ENCODE results near the gene RPRD1A.
A peak's percentile ranks its signal among the peaks of the same experiment; 100 is the strongest.

Gene RPRD1A

DNA sequence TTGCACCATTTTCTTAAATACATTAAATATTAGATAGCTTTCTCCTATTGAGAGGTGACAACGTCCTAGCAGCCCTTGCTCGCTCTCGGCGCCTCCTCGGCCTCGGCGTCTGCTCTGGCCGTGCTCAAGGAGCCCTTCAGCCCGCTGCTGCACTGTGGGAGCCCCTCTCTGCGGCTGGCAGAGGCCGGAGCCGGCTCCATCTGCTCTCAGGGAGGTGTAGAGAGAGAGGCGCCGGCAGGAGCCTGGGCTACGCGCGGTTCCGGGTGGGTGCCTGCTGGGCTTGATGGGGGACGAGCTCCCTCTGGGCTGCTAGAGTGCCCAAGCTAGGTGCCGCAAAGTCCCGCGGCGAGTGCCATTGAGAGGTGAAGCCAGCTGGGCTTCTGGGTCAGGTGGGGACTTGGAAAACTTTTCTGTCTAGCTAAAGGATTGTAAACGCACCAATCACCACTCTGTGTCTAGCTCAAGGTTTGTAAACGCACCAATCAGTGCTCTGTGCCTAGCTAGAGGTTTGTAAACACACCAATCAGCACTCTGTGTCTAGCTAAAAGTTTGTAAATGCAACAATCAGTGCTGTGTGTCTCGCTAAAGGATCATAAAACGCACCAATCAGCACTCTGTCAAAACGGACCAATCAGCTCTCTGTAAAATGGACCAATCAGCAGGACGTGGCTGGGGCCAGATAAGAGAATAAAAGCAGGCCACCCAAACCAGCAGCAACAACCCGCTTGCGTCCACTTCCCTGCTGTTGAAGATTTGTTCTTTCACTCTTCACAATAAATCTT lies 3.1 kb downstream of the RPRD1A start:
- FAIRE-seq (no peak), DNase-seq (ENCODE audit: insufficient read length, low spot score) (no peak)
- TF ChIP-seq PAX5 (IDR thresholded peaks at IDR 0.05; ENCODE audit: insufficient read depth, low read length, severe bottlenecking) = no peak
- TF ChIP-seq POLR2A (IDR thresholded peaks at IDR 0.05; ENCODE audit: low read depth, low read length) = no peak
- TF ChIP-seq SPI1 (IDR thresholded peaks at IDR 0.05; ENCODE audit: low read depth, low read length) = no peak
- no peak for TF ChIP-seq TAF1 (IDR thresholded peaks at IDR 0.05; ENCODE audit: low read depth, low read length)
- no peak for TF ChIP-seq POU2F2 (IDR thresholded peaks at IDR 0.05; ENCODE audit: low read depth, low read length)
- no peak for TF ChIP-seq POLR2AphosphoS5 (IDR thresholded peaks at IDR 0.05; ENCODE audit: low read depth, low read length)

DNA sequence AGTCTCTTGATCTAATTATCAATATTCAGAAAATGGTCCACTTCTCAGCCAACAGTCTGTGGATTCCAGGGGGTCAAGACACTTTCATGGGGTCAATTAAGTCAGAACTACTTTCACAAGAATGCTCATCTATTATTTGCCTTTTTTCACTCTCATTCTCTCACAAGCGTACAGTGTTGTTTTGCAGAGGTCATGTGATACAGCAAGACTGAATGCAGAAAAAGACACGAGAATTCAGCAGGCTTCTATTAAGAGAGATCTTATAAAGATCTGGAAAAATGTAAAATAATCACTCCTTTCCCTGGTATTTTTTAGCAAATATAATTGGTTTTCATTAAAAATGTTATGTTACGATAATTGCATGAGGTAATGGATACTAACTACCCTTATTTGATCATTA lies 8.7 kb downstream of the RPRD1A start:
- TF ChIP-seq POLR2AphosphoS5 (IDR thresholded peaks at IDR 0.05; ENCODE audit: low read depth, low read length) = no peak
- TF ChIP-seq POLR2A (IDR thresholded peaks at IDR 0.05; ENCODE audit: low read depth, low read length) = no peak
- no peak for TF ChIP-seq SPI1 (IDR thresholded peaks at IDR 0.05; ENCODE audit: low read depth, low read length)
- no peak for TF ChIP-seq PAX5 (IDR thresholded peaks at IDR 0.05; ENCODE audit: insufficient read depth, low read length, severe bottlenecking)
- no peak for TF ChIP-seq TAF1 (IDR thresholded peaks at IDR 0.05; ENCODE audit: low read depth, low read length)
- no peak for TF ChIP-seq POU2F2 (IDR thresholded peaks at IDR 0.05; ENCODE audit: low read depth, low read length)
- FAIRE-seq = no peak
- DNase-seq (ENCODE audit: insufficient read length, low spot score) = no peak

DNA sequence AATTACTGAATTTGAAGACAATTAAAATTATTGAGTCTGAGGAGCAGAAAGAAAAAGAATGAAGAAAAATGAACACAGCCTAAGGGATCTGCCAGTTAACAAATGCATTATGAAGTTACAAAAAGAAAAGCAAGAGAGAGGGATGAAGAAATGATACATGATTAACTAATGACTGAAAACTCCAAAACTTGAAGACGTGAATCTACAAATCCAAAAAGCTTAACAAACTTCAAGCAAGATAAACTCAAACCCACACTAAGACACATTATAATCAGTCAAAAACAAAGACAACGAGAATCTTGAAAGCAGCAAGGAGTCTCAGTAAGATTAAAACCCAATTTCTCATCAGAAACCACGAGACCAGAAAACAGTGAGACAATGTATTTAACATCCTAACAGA lies 15.6 kb downstream of the RPRD1A start:
- FAIRE-seq (no peak), DNase-seq (ENCODE audit: insufficient read length, low spot score) (no peak)
- TF ChIP-seq PAX5 (IDR thresholded peaks at IDR 0.05; ENCODE audit: insufficient read depth, low read length, severe bottlenecking) (no peak), POLR2AphosphoS5 (IDR thresholded peaks at IDR 0.05; ENCODE audit: low read depth, low read length) (no peak), POU2F2 (IDR thresholded peaks at IDR 0.05; ENCODE audit: low read depth, low read length) (no peak), SPI1 (IDR thresholded peaks at IDR 0.05; ENCODE audit: low read depth, low read length) (no peak), TAF1 (IDR thresholded peaks at IDR 0.05; ENCODE audit: low read depth, low read length) (no peak), POLR2A (IDR thresholded peaks at IDR 0.05; ENCODE audit: low read depth, low read length) (no peak)

DNA sequence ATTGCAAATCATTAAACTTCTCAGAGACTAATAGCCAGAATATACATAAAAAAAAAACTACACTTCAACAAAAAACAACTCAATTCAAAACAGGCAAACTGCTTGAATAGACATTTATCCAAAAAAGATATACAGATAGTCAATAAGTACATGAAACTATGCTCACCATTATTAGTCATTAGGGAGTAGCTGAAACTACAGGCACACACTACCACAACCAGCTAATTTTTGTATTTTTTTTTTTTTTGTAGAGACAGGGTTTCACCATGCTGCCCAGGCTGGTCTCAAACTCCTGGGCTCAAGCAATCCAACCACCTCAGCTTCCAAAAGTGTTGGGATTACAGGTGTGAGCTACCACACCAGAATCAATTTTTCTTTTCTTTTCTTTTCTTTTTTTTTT lies 16.9 kb downstream of the RPRD1A start:
- DNase-seq (ENCODE audit: insufficient read length, low spot score) (no peak), FAIRE-seq (no peak)
- TF ChIP-seq TAF1 (IDR thresholded peaks at IDR 0.05; ENCODE audit: low read depth, low read length) (no peak), POLR2A (IDR thresholded peaks at IDR 0.05; ENCODE audit: low read depth, low read length) (no peak), PAX5 (IDR thresholded peaks at IDR 0.05; ENCODE audit: insufficient read depth, low read length, severe bottlenecking) (no peak), POU2F2 (IDR thresholded peaks at IDR 0.05; ENCODE audit: low read depth, low read length) (no peak), SPI1 (IDR thresholded peaks at IDR 0.05; ENCODE audit: low read depth, low read length) (no peak), POLR2AphosphoS5 (IDR thresholded peaks at IDR 0.05; ENCODE audit: low read depth, low read length) (no peak)

DNA sequence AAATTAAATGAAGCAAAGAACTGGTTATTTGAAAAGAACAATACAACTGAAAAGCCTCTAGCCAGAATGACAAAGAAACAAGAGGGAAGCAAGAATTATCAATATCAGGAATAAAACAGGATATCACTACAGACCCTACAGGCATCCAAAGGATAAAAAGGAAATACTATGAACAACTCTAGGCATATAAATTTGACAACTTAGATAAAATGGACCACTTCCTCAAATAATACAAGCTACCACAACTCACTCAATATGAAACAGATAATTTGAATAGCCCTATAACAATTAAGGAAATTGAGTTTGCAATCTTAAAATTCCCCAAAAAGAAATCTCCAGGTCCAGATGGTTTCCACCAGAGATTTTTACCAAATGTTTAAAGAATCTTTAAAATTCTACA lies 19.8 kb downstream of the RPRD1A start:
- DNase-seq (ENCODE audit: insufficient read length, low spot score) = no peak
- TF ChIP-seq SPI1 (IDR thresholded peaks at IDR 0.05; ENCODE audit: low read depth, low read length) (peak; percentile 65; the same call in 1 of the 2 replicates), PAX5 (IDR thresholded peaks at IDR 0.05; ENCODE audit: insufficient read depth, low read length, severe bottlenecking) (no peak)
- FAIRE-seq = no peak

DNA sequence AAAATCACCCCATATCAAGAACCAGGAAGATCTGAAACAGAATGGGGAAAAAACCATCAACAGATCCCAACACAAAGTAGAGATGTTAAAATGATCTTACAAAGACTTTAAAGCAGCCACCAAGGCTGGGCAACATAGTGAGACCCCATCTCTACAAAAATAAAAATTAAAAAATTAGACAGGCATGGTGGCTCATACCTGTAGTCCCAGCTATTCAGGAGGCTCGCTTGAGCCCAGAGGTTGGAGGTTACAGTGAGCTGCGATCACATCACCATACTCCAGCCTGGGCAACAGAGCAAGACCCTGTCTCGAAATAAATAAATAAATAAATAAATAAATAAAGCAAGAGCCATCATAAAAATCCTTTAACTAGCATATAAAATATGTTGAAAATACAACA lies 20.5 kb downstream of the RPRD1A start:
- no peak for TF ChIP-seq SPI1 (IDR thresholded peaks at IDR 0.05; ENCODE audit: low read depth, low read length)
- TF ChIP-seq TAF1 (IDR thresholded peaks at IDR 0.05; ENCODE audit: low read depth, low read length) = no peak
- no peak for TF ChIP-seq POLR2A (IDR thresholded peaks at IDR 0.05; ENCODE audit: low read depth, low read length)
- TF ChIP-seq PAX5 (IDR thresholded peaks at IDR 0.05; ENCODE audit: insufficient read depth, low read length, severe bottlenecking) = no peak
- TF ChIP-seq POLR2AphosphoS5 (IDR thresholded peaks at IDR 0.05; ENCODE audit: low read depth, low read length) = no peak
- no peak for TF ChIP-seq POU2F2 (IDR thresholded peaks at IDR 0.05; ENCODE audit: low read depth, low read length)
- FAIRE-seq (no peak), DNase-seq (ENCODE audit: insufficient read length, low spot score) (no peak)

DNA sequence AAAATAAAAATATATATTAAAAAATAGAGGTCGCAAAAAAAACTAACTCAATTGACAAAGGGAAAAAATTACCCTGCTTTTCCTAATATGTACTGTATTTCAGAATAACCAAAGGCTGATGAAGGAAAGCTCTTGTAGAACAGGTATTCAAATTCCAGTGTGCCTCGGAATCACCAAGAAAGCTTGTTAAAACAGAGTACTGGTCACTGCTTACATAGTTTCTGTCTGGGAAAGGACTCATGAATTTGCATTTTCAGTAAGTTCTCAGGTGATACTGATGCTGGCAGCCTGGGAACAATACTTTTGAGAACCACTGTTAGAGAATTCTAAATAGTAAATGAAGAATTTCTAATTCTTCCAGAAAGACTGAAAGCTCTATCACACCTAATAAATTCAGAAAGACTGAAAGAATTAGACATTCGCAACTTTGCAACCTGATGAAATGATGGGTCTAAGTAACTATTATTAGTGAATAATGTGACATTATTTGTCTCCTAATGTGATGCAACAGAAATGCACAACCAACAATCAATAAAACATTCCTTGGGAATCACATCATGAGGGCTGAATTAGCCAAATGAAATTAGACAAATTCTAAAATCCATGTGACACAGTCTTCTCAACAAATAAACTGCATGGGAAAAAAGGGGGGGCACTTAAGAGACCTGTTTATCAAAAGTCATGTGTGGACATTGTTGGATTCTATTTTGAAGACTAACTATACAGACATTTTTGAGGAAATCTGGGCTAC lies 21.9 kb downstream of the RPRD1A start:
- no peak for TF ChIP-seq SPI1 (IDR thresholded peaks at IDR 0.05; ENCODE audit: low read depth, low read length)
- no peak for TF ChIP-seq TAF1 (IDR thresholded peaks at IDR 0.05; ENCODE audit: low read depth, low read length)
- no peak for TF ChIP-seq POLR2AphosphoS5 (IDR thresholded peaks at IDR 0.05; ENCODE audit: low read depth, low read length)
- FAIRE-seq = no peak
- DNase-seq (ENCODE audit: insufficient read length, low spot score) = no peak

DNA sequence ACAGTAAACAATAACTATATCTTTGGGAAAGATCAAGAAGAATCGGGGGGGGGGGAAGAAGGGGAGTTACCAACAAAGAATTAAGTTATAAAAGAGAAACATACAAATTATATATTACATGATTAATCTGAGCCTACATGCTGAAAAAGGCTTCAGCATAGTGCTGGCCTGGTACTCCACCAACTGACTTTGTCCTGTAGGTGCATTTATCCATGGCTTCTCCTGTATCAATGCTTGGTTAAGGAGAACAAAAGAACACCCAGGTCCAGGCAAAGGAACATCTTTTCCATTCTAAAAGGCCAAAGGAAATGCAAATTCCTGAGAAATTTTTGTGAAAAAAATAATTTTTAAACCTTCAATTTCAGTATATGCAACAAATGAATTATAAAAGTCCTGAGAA lies 24.2 kb downstream of the RPRD1A start:
- TF ChIP-seq SPI1 (IDR thresholded peaks at IDR 0.05; ENCODE audit: low read depth, low read length) (no peak), TAF1 (IDR thresholded peaks at IDR 0.05; ENCODE audit: low read depth, low read length) (no peak)
- DNase-seq (ENCODE audit: insufficient read length, low spot score) (no peak), FAIRE-seq (no peak)

DNA sequence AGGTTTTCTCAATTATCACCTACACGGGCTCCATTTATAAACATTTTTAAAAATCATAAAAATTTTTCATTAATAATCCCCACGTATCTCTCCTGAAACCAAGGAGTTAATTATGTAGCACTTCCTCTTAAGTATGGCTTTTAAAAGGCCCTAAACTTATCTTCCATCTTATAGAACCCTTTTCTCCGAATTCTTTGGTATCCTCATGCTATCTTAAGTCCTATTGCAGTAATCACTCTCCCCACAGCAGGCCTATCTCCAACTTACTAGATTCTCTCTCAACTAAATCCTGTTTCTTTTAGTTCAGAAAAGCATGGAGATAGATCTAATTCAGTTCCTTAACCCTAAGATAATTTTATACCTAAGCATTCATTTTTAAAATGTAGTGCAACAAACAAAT lies 26.2 kb downstream of the RPRD1A start:
- no peak for TF ChIP-seq POU2F2 (IDR thresholded peaks at IDR 0.05; ENCODE audit: low read depth, low read length)
- TF ChIP-seq SPI1 (IDR thresholded peaks at IDR 0.05; ENCODE audit: low read depth, low read length) = no peak
- TF ChIP-seq TAF1 (IDR thresholded peaks at IDR 0.05; ENCODE audit: low read depth, low read length) = no peak
- no peak for TF ChIP-seq POLR2AphosphoS5 (IDR thresholded peaks at IDR 0.05; ENCODE audit: low read depth, low read length)
- TF ChIP-seq PAX5 (IDR thresholded peaks at IDR 0.05; ENCODE audit: insufficient read depth, low read length, severe bottlenecking) = no peak
- no peak for TF ChIP-seq POLR2A (IDR thresholded peaks at IDR 0.05; ENCODE audit: low read depth, low read length)
- FAIRE-seq (no peak), DNase-seq (ENCODE audit: insufficient read length, low spot score) (no peak)
